Measurements from ENCODE around the gene ZNF440.
"Not testable (repeated sequence)": the region's sequence is repeated elsewhere in the genome, so short reads cannot be mapped to it uniquely, and the experiment has no call there.

ZNF440 gene

DNA sequence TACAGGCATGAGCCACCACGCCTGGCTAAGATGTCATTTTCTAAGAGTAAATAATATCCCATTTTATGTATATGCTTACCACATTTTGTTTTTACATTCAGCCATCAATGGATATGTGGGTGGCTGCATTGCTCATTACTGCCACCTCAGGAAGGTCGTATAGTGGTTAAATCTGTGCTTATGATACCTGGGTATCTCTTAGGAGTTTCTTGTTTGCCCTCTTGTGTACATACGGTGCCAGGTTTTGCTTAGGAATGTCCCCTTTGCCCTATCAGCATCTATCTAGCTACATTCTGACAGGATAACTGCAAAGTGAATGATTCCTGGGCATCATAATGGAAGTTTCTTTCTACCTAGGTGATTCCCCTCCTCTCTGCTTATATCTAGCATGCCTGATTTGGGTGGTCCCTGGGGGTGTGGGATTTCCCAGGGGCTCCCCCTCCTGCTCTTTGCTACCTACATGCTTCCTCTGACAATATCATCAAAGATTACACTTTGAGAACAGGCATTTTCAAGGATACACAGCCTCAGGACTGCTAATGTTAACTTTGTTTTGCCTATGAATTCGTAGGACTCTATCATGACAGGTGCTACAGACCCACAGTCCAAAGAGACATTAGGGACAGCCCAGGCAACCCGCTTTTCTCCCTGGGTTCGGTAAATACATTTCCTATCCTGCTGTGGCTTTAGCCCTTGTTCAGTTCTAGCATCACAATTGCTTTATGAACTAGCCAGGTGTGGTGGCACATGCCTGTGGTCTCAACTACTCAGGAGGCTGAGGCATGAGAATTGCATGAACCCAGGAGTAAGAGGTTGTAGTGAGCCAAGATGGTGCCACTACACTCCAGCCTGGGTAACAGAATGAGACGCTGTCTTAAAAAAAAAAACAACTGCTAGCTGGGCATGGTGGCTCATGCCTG, 15.1 kb downstream of the ZNF440 start:
- not testable (repeated sequence) for DNase-seq (ENCODE audit: low read depth)

GRCh38 chr19:11832253-11832912, 18.3 kb downstream of the ZNF440 start:
- DNase-seq (ENCODE audit: low read depth), result no peak

DNA sequence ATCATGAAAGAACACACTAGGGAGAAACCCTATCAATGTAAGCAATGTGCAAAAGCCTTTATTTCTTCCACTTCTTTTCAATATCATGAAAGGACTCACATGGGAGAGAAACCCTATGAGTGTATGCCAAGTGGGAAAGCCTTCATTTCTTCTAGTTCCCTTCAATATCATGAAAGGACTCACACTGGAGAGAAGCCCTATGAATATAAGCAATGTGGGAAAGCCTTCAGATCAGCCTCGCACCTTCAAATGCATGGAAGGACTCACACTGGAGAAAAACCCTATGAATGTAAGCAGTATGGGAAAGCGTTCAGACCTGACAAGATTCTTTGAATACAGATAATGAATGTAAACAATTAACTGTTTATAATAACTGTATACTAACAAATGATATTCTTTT, 19.5 kb downstream of the ZNF440 start:
- no peak for DNase-seq (ENCODE audit: low read depth)

DNA sequence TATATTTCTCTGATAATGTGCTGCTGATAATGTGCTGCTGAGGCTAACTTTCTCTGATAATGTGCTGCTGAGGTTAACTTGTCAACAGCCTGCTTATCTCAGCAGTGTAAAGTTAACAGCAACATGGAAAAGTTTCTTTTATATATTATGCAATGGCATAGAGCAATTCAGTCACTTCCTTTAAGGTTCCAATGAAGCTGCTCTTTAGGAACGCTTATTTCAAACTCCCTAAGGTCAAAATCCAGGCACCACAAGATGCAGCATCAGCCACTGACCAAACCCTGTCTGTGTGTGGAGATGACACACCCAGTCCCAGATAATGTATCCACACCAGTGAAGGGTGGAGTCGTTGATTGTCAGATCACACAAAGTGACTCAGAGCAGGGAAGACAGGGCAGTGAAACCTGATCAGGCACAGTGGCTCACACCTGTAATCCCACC, 21.6 kb downstream of the ZNF440 start:
- not testable (repeated sequence) for DNase-seq (ENCODE audit: low read depth)

GRCh38 chr19:11843722-11844121, 29.6 kb downstream of the ZNF440 start:
- DNase-seq (ENCODE audit: low read depth), result no peak

DNA sequence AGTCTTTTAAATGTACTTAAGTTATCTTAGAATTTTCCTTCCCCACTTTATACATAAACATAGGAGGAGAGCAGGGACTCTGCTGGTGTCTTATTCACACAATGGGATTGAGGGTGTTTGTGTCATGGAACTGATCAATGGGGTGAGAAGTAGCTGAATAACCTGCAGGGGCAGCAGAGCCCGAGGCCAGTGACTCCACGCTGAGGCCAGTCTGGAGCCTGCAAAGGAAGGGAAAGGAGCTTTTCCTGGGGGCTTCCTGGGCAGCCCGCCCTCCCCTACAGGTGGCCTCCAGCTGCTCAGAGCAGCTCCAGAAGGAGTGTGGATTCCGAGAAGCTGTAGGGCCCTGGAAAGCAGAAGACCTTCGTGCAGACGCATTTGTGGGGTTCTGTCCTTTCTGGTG, 33.5 kb downstream of the ZNF440 start:
- DNase-seq (ENCODE audit: low read depth), result not testable (repeated sequence)

GRCh38 chr19:11848200-11848593, 34.1 kb downstream of the ZNF440 start:
- no peak for DNase-seq (ENCODE audit: low read depth)

GRCh38 chr19:11848594-11849469, 34.8 kb downstream of the ZNF440 start, which contains the start of gene ZNF439:
Gene ZNF439 (plus strand): TSS chr19:11848726. CDS start chr19:11848868, 142 bp downstream.
- DNase-seq (ENCODE audit: low read depth), result peak; percentile 82

- DNase-seq (ENCODE audit: low read depth), result not testable (repeated sequence)
These were observed 36.2 kb downstream of the ZNF440 start for GRCh38 chr19:11850289-11850688.

DNA sequence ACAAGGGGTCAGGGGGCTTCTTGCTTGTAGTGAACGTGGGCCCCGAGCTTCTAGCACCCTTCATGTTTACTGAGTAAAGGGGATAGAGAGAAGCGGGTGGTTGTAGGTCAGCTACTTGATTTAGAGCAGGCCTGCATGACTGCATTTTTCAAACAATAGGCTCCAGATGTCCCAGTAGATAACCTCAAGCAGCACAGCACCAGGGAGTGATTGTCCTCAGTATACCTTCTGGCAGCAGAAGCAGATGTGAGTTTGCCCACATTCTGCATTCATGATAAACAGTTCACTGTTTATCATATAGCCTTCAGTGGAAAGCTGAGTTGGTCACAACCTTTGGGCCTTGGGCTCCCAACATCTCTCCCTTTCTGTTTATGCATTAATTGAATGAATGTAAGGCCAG, 39.3 kb downstream of the ZNF440 start:
- DNase-seq (ENCODE audit: low read depth), result no peak

GRCh38 chr19:11856596-11857250, 42.6 kb downstream of the ZNF440 start:
- DNase-seq (ENCODE audit: low read depth), result no peak

DNA sequence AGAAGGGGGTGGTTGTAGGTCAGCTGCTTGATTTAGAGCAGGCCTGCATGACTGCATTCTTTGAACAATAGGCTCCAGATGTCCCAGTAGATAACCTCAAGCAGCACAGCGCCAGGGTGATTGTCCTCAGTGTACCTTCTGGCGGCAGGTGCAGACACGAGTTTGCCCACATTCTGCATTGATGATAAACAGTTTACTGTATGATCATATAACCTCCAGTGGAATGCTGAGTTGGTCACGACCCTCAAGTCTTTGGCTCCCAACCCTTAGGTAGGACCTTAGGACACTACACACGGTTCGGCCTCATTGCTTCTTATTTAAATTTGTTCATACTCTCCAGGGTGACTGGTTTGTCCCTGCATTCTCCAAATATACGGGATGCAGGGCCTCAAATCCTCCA, 46.6 kb downstream of the ZNF440 start:
- DNase-seq (ENCODE audit: low read depth), result no peak

GRCh38 chr19:11861301-11861700, 47.2 kb downstream of the ZNF440 start:
- DNase-seq (ENCODE audit: low read depth), result no peak

DNA sequence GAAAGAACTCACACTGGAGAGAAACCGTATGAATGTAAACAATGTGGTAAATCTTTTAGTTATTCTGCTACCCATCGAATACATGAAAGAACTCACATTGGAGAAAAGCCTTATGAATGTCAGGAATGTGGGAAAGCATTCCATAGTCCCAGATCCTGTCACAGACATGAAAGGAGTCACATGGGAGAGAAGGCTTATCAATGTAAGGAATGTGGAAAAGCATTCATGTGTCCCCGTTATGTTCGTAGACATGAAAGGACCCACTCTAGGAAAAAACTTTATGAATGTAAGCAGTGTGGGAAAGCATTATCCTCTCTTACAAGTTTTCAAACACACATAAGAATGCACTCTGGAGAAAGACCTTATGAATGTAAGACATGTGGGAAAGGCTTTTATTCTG, 53.7 kb downstream of the ZNF440 start:
- not testable (repeated sequence) for DNase-seq (ENCODE audit: low read depth)

GRCh38 chr19:11868188-11868587, 54.1 kb downstream of the ZNF440 start:
- no peak for DNase-seq (ENCODE audit: low read depth)

- no peak for DNase-seq (ENCODE audit: low read depth)
These were observed 58.6 kb downstream of the ZNF440 start for GRCh38 chr19:11872624-11873023.

DNA sequence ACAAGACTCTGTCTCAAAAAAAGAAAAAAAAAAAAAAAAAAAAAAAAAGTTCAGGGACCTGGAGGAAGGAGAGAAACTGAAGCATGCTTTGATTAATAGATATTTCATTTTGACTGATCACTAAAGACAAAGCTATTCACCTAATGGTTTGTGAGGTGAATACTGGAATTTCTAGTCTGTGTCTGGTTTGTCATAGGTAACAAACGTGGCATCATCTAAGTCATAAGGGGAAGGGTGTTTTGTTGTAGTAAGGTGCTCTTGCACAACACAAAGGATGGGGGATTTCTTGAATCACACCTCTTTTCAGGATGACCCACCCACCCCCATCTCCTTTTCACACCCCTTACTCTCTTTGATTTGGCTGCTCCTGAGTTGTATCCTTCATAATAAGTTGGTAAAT, 59.7 kb downstream of the ZNF440 start:
- no peak for DNase-seq (ENCODE audit: low read depth)

- DNase-seq (ENCODE audit: low read depth), result not testable (repeated sequence)
These were observed 65.7 kb downstream of the ZNF440 start for GRCh38 chr19:11879687-11880266.

GRCh38 chr19:11880598-11880997, 66.5 kb downstream of the ZNF440 start:
- no peak for DNase-seq (ENCODE audit: low read depth)

DNA sequence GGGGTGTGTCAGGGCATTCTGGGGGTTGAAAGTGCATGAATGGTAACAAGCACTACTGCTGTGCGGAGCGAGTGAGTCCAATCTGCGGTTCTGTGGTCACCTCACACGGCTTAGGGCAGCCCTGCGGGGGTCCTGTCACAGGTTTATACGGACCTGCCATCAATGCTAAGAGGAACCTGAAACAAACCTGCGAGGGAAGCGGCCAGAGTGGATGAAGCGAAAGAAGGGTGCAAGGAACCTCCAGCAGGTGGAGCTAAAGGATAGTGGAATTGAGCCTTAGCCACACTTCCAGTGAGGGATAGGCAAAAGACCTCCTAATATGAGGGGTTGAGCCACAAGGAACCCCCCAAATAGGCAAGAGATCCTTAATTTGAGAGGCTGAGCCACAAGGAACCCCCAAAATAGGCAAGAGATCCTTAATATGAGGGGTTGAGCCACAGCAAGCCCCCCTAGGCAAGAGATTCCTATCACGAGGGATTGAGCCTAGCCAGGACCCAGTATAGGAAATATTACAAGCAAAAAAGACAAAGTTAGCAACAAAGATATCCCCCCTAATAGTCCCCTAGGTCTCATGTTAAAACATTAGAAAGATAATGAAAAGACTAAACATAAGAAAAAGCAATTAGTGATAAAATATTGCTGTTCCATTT, 67.2 kb downstream of the ZNF440 start:
- peak; percentile 40 for DNase-seq (ENCODE audit: low read depth)

DNA sequence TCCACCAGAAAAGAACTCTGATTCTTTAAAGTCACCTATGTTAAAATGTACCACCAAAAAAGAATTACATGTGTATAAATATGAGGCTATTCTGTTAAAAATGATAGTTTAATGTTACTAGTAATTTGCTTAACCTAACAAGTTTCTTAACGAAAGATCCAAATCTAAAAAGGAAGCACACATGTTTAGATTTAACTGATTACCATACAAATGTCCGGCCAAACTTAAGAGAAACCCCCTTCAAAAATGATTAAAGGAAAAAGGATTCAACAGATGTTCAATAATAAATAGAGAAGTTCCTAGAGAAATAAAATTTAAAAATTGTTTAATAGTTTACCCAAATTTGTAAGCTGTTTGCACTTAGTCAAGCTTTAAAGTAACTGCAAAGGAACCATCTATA, 68.5 kb downstream of the ZNF440 start:
- DNase-seq (ENCODE audit: low read depth), result no peak
